GM23248 (cell line): ENCODE results near the gene PPP2R5B. TPM values are rescaled to one million over a fixed set of nuclear protein-coding genes. Genes with fewer than 3 reads are reported as not detected.

Experiments
- DNase-seq: peaks from one replicate; pipeline ENCODE4 v3.0.0-alpha.2; 2015
- H2AFZ ChIP-seq: fragments of 200-600 bp; sonication (generic); 2 replicates; pipeline ENCODE4 v1.6.1; 2016; ENCODE audit warnings: antibody characterized with exemption
- H3F3A ChIP-seq: fragments of 200-600 bp; sonication (generic); 2 replicates; pipeline ENCODE4 v1.6.1; 2016; ENCODE audit warnings: mild to moderate bottlenecking, antibody characterized with exemption, mixed run types; ENCODE audit not compliant: insufficient read depth
- H3K27ac ChIP-seq: fragments of 200-600 bp; sonication (generic); 2 replicates; pipeline ENCODE4 v1.5.1; 2016; ENCODE audit warnings: mild to moderate bottlenecking
- H3K27me3 ChIP-seq: fragments of 200-600 bp; sonication (generic); replicated peaks from 2 replicates; pipeline ENCODE4 v1.6.1; 2016; ENCODE audit warnings: mild to moderate bottlenecking; ENCODE audit not compliant: insufficient read depth
- H3K36me3 ChIP-seq: fragments of 200-600 bp; sonication (generic); 2 replicates; pipeline ENCODE4 v1.6.1; 2016; ENCODE audit warnings: low read depth, mild to moderate bottlenecking
- H3K4me1 ChIP-seq: fragments of 200-600 bp; sonication (generic); 2 replicates; pipeline ENCODE4 v1.6.1; 2016; ENCODE audit warnings: mild to moderate bottlenecking; ENCODE audit not compliant: insufficient read depth
- H3K4me2 ChIP-seq: fragments of 200-600 bp; sonication (generic); one replicate; pipeline ENCODE4 v1.6.1; 2016; ENCODE audit warnings: mild to moderate bottlenecking; ENCODE audit not compliant: unreplicated experiment
- H3K4me3 ChIP-seq: fragments of 200-600 bp; sonication (generic); 2 replicates; pipeline ENCODE4 v1.5.1; 2016; ENCODE audit warnings: mild to moderate bottlenecking
- H3K79me2 ChIP-seq: fragments of 200-600 bp; sonication (generic); 2 replicates; pipeline ENCODE4 v1.6.1; 2016; ENCODE audit warnings: mild to moderate bottlenecking; ENCODE audit not compliant: insufficient read depth
- H3K9ac ChIP-seq: fragments of 200-600 bp; sonication (generic); 2 replicates; pipeline ENCODE4 v1.6.1; 2016; ENCODE audit warnings: mild to moderate bottlenecking
- H3K9me2 ChIP-seq: fragments of 200-600 bp; sonication (generic); 2 replicates; pipeline ENCODE4 v1.6.1; 2016; ENCODE audit warnings: mixed run types, mild to moderate bottlenecking, moderate library complexity; ENCODE audit not compliant: insufficient read depth
- H3K9me3 ChIP-seq: fragments of 200-600 bp; sonication (generic); one replicate; pipeline ENCODE4 v1.6.1; 2017; ENCODE audit warnings: low read depth
- H4K20me1 ChIP-seq: fragments of 200-600 bp; sonication (generic); 2 replicates; pipeline ENCODE4 v1.6.0; 2016; ENCODE audit not compliant: insufficient read depth
- EZH2 ChIP-seq: fragments of 200-600 bp; sonication (generic); IDR thresholded peaks from 2 replicates; pipeline ENCODE4 v1.6.1; 2018; ENCODE audit warnings: antibody characterized with exemption, mild to moderate bottlenecking; ENCODE audit not compliant: insufficient read depth, poor library complexity, severe bottlenecking
- EZH2phosphoT487 ChIP-seq: fragments of 200-600 bp; sonication (generic); IDR thresholded peaks from 2 replicates; pipeline ENCODE4 v1.6.1; 2018; ENCODE audit warnings: antibody characterized with exemption, moderate library complexity, mild to moderate bottlenecking, low read depth; ENCODE audit not compliant: insufficient read depth
- WGBS, 2 experiments: methylation state at CpG; one replicate each; pipeline ENCODE4 v1.1.6; 2015 to 2017; ENCODE audit warnings: low lambda C conversion rate in 2 of 2, low coverage in 1 of 2; ENCODE audit errors: missing lambda C conversion rate in 2 of 2; 5-methylcytosine and 5-hydroxymethylcytosine counted together
- in situ Hi-C: fragments of 300-500 bp; cut with MboI; formaldehyde crosslinking; loops from 2 replicates; pipeline ENCODE4 v1.15.0; 2020
- polyA plus RNA-seq: library from polyadenylated mRNA; unstranded; fragments of >200 nt; fragmentation: Nextera tagmentation; extraction: Ambion mirVana; gene quantifications from 2 replicates; pipeline ENCODE4 v1.2.1, GENCODE V29; 2016
- total RNA-seq: library from RNA; depleted of rRNA; stranded (reverse); fragments of >200 nt; shearing (Covaris generic); gene quantifications from 2 replicates; pipeline ENCODE4 v1.2.3, GENCODE V29; 2014

Gene PPP2R5B
- total and polyA plus RNA-seq, 2 experiments from 2014 or later = 16.4 to 27.3 TPM

DNA sequence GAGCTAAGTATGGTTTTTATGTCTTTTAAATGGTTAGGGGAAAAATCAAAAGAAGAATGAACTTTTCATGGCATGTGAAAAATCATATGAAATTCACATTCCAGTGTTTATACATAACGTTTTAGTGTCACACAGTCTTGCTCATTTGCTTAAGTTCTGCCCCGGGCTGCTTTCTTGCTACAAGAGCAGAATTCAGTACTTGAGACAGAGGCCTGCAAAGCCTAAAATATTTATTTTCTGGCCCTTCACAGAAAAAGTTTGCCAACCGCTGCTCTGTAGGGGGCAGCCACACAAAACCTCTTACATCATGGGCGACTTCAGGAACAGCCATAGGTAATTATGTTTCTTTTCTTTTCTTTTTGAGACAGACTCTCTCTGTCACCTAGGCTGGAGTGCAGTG, 6.5 kb upstream of the PPP2R5B start:
- peak overlapping the region; percentile 90 for H3K4me3 ChIP-seq
- H3K4me2 ChIP-seq = peak overlapping the region; percentile 81
- no peaks in the 10 kb centered on the region for H3K9me3 ChIP-seq
- peaks cover 10% of the 10 kb centered on the region; the same call in 1 of the 2 replicates for H3K4me1 ChIP-seq
- H3K9me2 ChIP-seq = no peaks in the 10 kb centered on the region
- H3K27ac ChIP-seq = peak overlapping the region; percentile 58
- DNase-seq = peak; percentile 89
- H3F3A ChIP-seq = peaks cover 13% of the 10 kb centered on the region
- H3K27me3 ChIP-seq = no peaks in the 10 kb centered on the region
- in situ Hi-C loops = no loop called here
- no peaks in the 10 kb centered on the region for H4K20me1 ChIP-seq
- peak overlapping the region; percentile 84 for H2AFZ ChIP-seq
- peak overlapping the region; percentile 68 for H3K9ac ChIP-seq
- WGBS, 2 experiments = 3 to 5% methylated on average over 4 of the region's 4 CpGs
- H3K79me2 ChIP-seq = peaks cover 19% of the 10 kb centered on the region
- no peak for TF ChIP-seq EZH2phosphoT487
- TF ChIP-seq EZH2 = no peak
- H3K36me3 ChIP-seq = no peaks in the 10 kb centered on the region

DNA sequence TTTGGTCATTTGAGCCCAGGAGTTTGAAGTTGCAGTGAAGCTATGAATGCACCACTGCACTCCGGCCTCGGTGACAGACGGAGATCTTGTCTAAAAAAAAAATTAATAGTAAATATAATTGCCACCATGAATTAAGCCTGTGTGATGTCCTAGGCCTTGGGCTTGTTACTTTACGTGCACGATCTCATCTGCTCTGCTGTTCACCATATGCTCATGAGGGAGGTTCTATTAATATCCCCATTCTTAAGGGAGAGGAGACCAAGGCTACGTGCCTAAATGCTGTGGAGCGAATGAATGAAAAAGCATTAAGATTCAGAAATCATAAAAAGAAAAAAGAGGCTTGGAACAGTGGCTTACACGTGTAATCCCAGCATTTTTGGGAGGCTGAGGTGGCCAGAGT, 4.9 kb upstream of the PPP2R5B start:
- 77 to 78% methylated on average over 8 of the region's 8 CpGs for whole genome bisulfite sequencing, 2 experiments
- H3F3A ChIP-seq = peaks cover 13% of the 10 kb centered on the region
- H3K9ac ChIP-seq = no peak overlapping the region
- peaks cover 20% of the 10 kb centered on the region for H3K79me2 ChIP-seq
- peaks cover 10% of the 10 kb centered on the region; the same call in 1 of the 2 replicates for H3K4me1 ChIP-seq
- H3K9me3 ChIP-seq = no peaks in the 10 kb centered on the region
- H3K4me2 ChIP-seq = no peak overlapping the region
- H4K20me1 ChIP-seq = no peaks in the 10 kb centered on the region
- H3K4me3 ChIP-seq = no peak overlapping the region
- in situ Hi-C loops = no loop called here
- TF ChIP-seq EZH2 (no peak), EZH2phosphoT487 (no peak)
- no peak overlapping the region for H2AFZ ChIP-seq
- H3K9me2 ChIP-seq = no peaks in the 10 kb centered on the region
- H3K36me3 ChIP-seq = no peaks in the 10 kb centered on the region
- no peaks in the 10 kb centered on the region for H3K27me3 ChIP-seq
- no peak overlapping the region for H3K27ac ChIP-seq
- DNase-seq = no peak

DNA sequence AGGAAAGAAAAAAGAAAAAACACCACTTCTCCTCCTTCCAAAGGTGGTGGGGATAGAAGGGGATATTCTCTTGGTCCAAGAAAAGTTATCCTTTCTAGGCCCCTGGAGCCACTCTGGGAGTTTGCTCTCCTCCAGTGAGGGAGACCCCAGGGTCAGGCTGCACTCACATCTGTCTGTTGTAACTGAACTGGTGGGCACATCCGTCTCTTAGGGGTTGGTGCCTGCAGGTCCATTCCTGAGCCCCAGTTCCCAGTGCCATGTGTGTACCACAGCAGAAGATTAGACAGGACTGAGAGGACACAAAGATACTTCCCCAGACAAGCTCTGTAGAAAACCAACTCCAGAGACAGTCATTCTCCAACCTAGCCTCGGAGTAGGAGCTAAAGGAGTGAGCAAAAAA, 4.4 kb upstream of the PPP2R5B start:
- Histone ChIP-seq H3K4me1 (peaks cover 10% of the 10 kb centered on the region; the same call in 1 of the 2 replicates), H3K4me2 (no peak overlapping the region), H3K4me3 (no peak overlapping the region), H3K79me2 (peaks cover 24% of the 10 kb centered on the region), H3K27ac (no peak overlapping the region), H3K27me3 (no peaks in the 10 kb centered on the region), H3K9me3 (no peaks in the 10 kb centered on the region), H2AFZ (no peak overlapping the region), H3F3A (peaks cover 13% of the 10 kb centered on the region), H3K36me3 (no peaks in the 10 kb centered on the region), H3K9ac (no peak overlapping the region), H3K9me2 (no peaks in the 10 kb centered on the region), H4K20me1 (no peaks in the 10 kb centered on the region)
- WGBS, 2 experiments = 45 to 65% methylated on average over 2 of the region's 2 CpGs
- in situ Hi-C loops = no loop called here
- DNase-seq = no peak
- TF ChIP-seq EZH2 (no peak), EZH2phosphoT487 (no peak)

GRCh38 chr11:64921384-64921783, 3.1 kb upstream of the PPP2R5B start:
- Histone ChIP-seq H3F3A (peaks cover 13% of the 10 kb centered on the region), H3K27me3 (no peaks in the 10 kb centered on the region), H3K4me2 (no peak overlapping the region), H3K36me3 (no peaks in the 10 kb centered on the region), H3K4me3 (no peak overlapping the region), H3K9ac (no peak overlapping the region), H4K20me1 (no peaks in the 10 kb centered on the region), H3K9me2 (no peaks in the 10 kb centered on the region), H3K79me2 (peaks cover 23% of the 10 kb centered on the region), H2AFZ (no peak overlapping the region), H3K27ac (no peak overlapping the region), H3K9me3 (no peaks in the 10 kb centered on the region), H3K4me1 (peaks cover 10% of the 10 kb centered on the region; the same call in 1 of the 2 replicates)
- DNase-seq = no peak
- 60 to 100% methylated on average over 2 to 3 of the region's 3 CpGs for WGBS, 2 experiments
- in situ Hi-C loops = no loop called here
- TF ChIP-seq EZH2phosphoT487 (no peak), EZH2 (no peak)
